ENCODE measurements around the gene TBC1D9B.
"Not testable (repeated sequence)": the region's sequence is repeated elsewhere in the genome, so short reads cannot be mapped to it uniquely, and the experiment has no call there.

TBC1D9B gene

DNA sequence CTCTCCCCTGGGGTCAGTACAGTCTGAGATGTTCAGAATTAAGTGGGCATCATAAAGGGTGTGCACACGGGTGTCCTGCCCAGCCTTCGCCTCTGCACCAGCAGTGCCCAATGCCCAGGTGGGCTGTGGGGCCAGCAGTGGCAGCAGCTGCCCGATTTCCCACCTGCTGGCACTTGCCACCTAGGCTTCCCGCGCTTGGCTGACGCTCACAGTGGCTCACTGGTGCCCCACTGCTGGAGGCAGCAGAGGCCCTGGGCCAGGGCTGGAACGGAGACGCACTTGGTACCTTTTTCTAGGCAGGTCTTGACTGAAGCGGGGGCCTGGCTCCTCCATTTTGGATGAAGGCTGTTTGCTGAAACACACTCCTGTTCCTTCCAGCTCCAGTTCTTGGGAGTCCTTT, 66.1 kb downstream of the TBC1D9B start:
- no peak for DNase-seq (ENCODE audit: extremely low spot score, insufficient read length, low read depth)

DNA sequence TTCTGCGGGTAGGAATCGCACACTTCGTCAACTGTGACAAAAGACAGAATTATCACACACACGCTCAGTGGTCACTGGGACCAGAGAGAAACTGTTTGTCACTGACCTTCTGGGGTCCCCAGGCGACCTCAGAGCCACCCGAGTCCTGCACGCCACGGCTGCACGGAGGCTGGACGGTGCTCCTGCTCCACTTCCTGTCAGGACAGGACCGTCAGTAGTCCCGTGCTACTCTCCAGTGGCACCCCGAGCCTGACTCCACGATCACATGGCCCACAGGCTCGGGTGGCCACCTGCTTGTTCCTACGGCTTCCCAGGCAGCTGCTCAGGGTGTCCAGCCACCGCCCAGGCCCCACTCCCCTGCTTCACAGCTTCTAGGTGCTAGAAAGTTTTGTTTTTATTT, 66.9 kb downstream of the TBC1D9B start:
- DNase-seq (ENCODE audit: extremely low spot score, insufficient read length, low read depth) = no peak
- FAIRE-seq = no peak

More for the DNA sequence above, 66.1 kb downstream of the TBC1D9B start:
- no peak for FAIRE-seq

- DNase-seq (ENCODE audit: extremely low spot score, insufficient read length, low read depth) (no peak), FAIRE-seq (no peak)
Observed at GRCh38 chr5:179840321-179840720, 67.4 kb downstream of the TBC1D9B start.

GRCh38 chr5:179839328-179840256, 68.1 kb downstream of the TBC1D9B start:
- DNase-seq (ENCODE audit: extremely low spot score, insufficient read length, low read depth) = no peak
- FAIRE-seq = no peak

DNA sequence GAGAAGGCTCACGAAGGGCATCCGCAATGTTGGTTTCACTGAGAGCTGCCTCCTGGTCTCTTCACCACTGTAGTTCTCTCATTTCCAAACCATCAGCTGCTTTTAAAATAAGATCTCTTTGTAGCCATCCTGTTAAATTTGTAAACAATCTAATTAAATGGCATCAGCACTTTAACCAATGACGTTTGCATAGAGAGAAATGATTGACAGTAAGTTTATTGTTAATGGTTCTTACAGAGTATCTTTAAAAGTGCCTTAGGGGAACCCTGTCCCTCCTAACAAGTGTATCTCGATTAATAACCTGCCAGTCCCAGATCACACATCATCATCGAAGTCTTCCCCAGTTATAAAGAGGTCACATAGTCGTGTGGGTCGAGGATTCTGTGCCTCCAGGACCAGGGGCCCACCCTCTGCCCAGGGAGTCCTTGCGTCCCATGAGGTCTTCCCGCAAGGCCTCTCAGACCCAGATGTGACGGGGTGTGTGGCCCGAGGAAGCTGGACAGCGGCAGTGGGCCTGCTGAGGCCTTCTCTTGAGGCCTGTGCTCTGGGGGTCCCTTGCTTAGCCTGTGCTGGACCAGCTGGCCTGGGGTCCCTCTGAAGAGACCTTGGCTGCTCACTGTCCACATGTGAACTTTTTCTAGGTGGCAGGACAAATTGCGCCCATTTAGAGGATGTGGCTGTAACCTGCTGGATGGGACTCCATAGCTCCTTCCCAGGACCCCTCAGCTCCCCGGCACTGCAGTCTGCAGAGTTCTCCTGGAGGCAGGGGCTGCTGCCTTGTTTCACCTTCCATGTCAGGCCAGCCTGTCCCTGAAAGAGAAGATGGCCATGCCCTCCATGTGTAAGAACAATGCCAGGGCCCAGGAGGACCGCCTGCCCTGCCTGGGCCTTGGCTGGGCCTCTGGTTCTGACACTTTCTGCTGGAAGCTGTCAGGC, 70.4 kb downstream of the TBC1D9B start:
- no peak for FAIRE-seq
- no peak for DNase-seq (ENCODE audit: extremely low spot score, insufficient read length, low read depth)

DNA sequence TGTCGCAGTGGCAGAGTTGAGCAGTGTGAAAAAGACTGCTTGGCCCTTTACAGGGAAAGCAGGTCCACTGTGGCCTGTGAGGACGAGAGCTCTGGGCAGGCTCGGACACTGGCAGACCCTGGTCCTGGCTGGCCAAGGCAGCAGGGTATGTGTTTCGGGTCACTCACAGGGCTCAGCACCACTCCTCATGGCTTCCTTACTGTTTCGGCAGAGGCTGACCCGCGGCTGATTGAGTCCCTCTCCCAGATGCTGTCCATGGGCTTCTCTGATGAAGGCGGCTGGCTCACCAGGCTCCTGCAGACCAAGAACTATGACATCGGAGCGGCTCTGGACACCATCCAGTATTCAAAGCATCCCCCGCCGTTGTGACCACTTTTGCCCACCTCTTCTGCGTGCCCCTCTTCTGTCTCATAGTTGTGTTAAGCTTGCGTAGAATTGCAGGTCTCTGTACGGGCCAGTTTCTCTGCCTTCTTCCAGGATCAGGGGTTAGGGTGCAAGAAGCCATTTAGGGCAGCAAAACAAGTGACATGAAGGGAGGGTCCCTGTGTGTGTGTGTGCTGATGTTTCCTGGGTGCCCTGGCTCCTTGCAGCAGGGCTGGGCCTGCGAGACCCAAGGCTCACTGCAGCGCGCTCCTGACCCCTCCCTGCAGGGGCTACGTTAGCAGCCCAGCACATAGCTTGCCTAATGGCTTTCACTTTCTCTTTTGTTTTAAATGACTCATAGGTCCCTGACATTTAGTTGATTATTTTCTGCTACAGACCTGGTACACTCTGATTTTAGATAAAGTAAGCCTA, 71.3 kb downstream of the TBC1D9B start:
- DNase-seq (ENCODE audit: extremely low spot score, insufficient read length, low read depth) (no peak), FAIRE-seq (no peak)

- DNase-seq (ENCODE audit: extremely low spot score, insufficient read length, low read depth); FAIRE-seq: not testable (repeated sequence)
Observed at GRCh38 chr5:179834871-179835270, 72.8 kb downstream of the TBC1D9B start.

DNA sequence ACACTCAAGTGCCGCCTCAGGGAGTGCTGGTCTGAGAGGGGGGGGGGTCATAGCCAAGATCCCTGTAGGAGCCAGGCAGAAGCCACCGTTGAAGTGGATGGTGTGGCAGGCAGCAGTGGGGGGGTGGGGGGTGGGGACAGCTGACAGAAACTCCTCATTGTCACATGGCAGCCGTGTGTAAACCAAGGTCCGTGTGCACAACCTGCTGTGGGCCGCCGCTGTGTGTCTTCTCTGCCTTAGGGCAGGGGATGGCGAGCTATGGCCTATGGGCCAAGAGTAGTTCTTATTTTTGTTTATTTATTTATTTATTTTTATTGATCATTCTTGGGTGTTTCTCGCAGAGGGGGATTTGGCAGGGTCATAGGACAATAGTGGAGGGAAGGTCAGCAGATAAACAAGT, 73.6 kb downstream of the TBC1D9B start:
- no peak for DNase-seq (ENCODE audit: extremely low spot score, insufficient read length, low read depth)
- FAIRE-seq = no peak

DNA sequence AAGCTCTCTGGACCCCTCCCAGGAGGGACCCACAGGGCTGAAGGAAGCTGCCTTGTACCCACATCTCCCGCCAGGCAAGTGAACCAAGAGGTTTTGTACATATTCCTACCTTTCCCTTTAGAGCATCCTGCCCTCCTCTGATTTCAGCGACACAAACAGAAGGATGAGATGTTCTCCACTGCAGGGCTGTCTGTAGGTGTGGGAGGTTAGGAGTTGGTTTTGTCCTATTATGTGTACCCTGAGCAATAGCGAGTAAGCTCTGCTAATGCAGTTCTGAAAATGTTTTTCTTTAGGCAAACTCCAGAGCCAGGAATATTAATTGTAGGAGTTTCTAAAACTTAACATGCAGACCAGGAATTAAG, 74.0 kb downstream of the TBC1D9B start:
- FAIRE-seq (no peak), DNase-seq (ENCODE audit: extremely low spot score, insufficient read length, low read depth) (no peak)

GRCh38 chr5:179833056-179833708, 74.5 kb downstream of the TBC1D9B start:
- no peak for FAIRE-seq

DNA sequence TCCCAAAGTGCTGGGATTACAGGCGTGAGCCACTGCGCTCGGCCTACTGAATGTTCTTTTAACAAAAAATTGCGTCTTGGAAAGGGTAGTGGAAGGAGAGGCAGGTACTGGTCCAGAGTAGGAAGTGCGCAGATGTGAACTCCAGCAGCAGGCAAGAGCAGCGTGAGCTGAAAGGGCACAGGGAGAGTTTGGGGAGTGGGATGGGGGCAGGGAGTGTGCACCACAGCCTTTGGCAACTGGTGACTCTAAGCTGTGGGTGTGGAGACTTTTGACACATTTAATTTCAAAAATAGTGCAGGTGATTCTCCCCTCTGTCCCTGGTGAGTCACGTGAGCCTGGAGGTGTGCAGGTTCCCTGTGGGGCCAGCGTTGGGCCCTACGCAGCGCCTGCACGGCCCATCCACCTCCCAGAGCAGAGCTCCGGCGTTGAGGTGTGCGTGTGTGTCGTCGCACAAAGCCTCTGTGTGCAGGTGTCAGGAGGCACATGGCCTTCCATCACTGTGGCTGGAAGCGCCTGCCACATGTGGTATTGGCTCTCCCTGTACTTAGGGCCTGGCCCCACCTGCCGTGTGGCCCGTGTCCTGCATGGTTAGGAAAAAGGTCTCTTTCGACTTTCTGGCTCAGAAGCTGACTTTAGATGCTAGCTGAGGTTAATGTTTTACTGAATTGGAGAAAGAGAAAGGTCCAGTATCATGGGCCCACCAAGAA, 75.5 kb downstream of the TBC1D9B start:
- no peak for FAIRE-seq
- no peak for DNase-seq (ENCODE audit: extremely low spot score, insufficient read length, low read depth)

More at GRCh38 chr5:179833056-179833708, 74.5 kb downstream of the TBC1D9B start:
- DNase-seq (ENCODE audit: extremely low spot score, insufficient read length, low read depth) = no peak

GRCh38 chr5:179830818-179831468, 76.8 kb downstream of the TBC1D9B start:
- FAIRE-seq (no peak), DNase-seq (ENCODE audit: extremely low spot score, insufficient read length, low read depth) (no peak)

DNA sequence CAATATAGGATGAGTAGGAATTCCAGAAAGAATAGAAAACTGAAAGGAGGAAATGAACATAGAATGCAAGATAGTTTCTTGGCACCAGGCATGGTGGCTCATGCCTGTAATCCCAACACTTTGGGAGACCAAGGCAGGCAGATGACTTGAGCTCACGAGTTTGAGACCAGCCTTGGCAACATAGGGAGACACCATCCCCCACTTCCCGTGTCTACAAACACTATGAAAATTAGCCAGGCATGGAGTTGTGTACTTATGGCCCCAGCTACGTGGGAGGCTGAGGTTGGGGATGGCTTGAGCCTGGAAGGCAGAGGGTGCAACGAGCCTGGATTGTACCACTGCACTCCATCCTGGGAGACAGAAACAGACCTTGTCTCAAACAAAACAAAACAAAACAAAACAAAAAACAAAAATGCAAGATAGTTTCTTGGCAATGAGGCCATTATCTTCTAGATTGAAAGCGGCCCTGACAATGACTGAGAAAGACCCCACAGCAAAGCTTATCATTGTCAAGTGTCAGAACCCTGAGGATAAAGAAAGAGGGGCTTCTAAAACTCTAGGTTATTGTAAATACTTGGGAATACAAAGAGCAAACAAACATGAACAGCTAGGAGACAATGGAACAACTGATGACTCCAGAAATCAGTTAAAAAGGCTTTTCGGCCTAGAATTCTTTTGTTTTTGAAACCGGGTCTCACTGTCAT, 77.8 kb downstream of the TBC1D9B start:
- FAIRE-seq (no peak), DNase-seq (ENCODE audit: extremely low spot score, insufficient read length, low read depth) (no peak)

DNA sequence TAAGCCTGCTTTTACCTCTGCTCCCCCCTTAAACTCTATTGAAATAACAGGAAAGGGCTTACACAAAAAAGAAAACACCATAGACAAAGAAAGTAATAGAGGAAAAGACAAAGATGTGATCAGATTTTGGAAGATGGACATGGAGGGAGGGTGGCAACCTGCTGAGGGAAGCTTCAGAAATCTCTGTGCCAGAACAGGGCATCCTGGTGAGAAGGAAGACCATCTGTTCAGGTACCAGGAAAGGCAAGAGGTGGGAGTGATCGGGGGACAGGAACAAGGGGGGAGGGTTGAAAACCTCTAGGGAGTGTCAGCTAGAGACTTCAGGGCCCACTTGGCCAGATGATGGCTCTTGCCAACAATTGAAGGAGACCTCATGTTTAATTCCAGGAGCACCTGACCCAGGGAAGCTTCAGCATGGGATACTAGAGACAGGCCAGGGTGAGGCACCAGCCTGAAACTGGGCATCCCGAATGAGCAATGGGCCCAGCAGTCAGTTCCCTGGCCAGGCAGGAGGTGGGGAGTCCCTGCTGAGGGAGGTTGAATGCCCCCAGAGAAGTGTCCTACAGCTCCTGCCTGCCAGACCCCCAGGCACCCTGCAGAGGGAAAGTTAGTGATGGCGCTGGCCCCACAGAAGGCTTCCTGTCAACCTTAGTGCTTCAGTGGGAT, 78.8 kb downstream of the TBC1D9B start:
- DNase-seq (ENCODE audit: extremely low spot score, insufficient read length, low read depth) = no peak
- FAIRE-seq = no peak

- FAIRE-seq = no peak
Observed at GRCh38 chr5:179827680-179828079, 80.0 kb downstream of the TBC1D9B start.

DNA sequence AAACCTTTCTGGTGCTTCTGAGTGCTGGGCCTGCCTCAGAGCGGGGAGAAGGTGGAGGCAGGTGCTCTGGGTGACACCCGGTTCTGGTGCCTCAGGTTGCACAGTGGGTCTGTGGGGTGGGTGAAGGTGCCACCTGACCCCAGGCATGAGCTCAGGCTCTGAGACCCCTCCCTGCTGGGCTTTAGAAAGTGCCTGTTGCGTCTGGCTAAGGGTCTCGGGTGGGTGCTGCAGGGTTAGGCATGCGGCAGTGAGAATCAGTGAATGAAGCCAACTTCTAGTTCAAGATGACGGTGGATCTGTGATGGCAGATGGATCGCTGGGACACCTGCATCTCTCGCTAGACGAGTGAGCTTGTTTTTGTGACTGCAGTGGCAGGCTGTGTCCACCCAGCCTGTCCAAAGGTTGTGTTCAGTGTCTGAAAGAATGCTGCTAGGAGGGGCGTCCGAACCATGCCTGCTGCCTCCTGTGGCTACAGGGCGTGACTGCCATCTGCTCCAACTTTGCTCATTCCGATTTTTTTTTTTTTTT, 82.0 kb downstream of the TBC1D9B start:
- FAIRE-seq (no peak), DNase-seq (ENCODE audit: extremely low spot score, insufficient read length, low read depth) (no peak)

More at GRCh38 chr5:179827680-179828079, 80.0 kb downstream of the TBC1D9B start:
- DNase-seq (ENCODE audit: extremely low spot score, insufficient read length, low read depth) = no peak

- DNase-seq (ENCODE audit: extremely low spot score, insufficient read length, low read depth) (no peak), FAIRE-seq (no peak)
Observed at GRCh38 chr5:179824745-179825112, 83.0 kb downstream of the TBC1D9B start.

All from GM18507 (cell line).